Measurements from ENCODE around the gene IL15RA.

The IL15RA gene

DNA sequence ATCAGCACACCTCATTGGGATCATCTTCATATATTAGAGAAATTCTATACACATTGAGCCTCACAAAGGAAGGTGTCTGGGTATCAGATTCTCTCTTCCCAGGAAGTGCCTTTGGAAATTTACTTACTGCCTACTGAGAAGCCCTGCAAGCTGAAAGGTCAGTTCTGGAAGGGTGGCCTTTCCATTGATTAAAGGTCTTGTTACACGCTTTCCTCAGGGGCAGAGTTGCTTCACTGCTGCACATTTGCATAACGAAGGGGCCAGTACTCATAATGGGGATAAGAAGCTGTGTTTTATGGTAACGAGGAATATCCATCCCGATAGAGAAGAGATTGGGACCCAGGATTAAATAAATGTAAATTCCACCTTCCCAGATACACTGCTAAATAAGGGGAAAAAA is 19.4 kb upstream of the IL15RA start:
- Histone ChIP-seq H2AFZ (ENCODE audit: low read depth, low read length) (no peak overlapping the region), H4K20me1 (ENCODE audit: insufficient read depth, low read length) (no peaks in the 10 kb centered on the region), H3K9me3 (ENCODE audit: insufficient read depth, low read length) (no peaks in the 10 kb centered on the region; the same call in 1 of the 2 replicates), H3K4me1 (ENCODE audit: low read length) (no peaks in the 10 kb centered on the region), H3K79me2 (ENCODE audit: low read length) (no peaks in the 10 kb centered on the region), H3K27me3 (ENCODE audit: low read depth, low read length) (no peaks in the 10 kb centered on the region), H3K27ac (ENCODE audit: low read length) (no peak overlapping the region), H3K36me3 (replicated peaks; ENCODE audit: low read depth, low read length) (no peaks in the 10 kb centered on the region), H3K4me2 (ENCODE audit: low read length) (no peak overlapping the region), H3K4me3 (ENCODE audit: low read length) (no peak overlapping the region), H3K9ac (ENCODE audit: low read length) (no peak overlapping the region)
- TF ChIP-seq EZH2phosphoT487 (IDR thresholded peaks at IDR 0.05; ENCODE audit: low read depth): no peak

DNA sequence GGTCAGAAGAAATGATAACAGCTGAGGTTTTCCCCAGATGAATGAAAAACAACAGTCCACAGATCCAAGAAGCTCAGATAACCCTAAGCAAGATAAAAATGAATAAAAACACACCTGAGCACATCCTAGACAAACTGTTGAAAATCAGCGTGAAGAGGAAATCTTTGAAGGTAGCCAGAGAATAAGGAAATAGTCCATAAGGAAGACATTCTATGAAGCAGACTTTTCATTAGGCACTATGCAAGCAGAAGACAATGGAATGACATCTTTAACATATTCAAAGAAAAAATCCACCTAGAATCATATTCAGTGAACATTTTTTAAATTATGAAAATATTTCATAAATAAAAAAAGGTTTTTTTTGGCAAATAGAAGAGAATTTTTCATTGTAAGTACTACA is 15.1 kb upstream of the IL15RA start:
- TF ChIP-seq, protein P1, sequence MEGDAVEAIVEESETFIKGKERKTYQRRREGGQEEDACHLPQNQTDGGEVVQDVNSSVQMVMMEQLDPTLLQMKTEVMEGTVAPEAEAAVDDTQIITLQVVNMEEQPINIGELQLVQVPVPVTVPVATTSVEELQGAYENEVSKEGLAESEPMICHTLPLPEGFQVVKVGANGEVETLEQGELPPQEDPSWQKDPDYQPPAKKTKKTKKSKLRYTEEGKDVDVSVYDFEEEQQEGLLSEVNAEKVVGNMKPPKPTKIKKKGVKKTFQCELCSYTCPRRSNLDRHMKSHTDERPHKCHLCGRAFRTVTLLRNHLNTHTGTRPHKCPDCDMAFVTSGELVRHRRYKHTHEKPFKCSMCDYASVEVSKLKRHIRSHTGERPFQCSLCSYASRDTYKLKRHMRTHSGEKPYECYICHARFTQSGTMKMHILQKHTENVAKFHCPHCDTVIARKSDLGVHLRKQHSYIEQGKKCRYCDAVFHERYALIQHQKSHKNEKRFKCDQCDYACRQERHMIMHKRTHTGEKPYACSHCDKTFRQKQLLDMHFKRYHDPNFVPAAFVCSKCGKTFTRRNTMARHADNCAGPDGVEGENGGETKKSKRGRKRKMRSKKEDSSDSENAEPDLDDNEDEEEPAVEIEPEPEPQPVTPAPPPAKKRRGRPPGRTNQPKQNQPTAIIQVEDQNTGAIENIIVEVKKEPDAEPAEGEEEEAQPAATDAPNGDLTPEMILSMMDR (IDR thresholded peaks at IDR 0.05; ENCODE audit: low read depth, low read length): no peak
- TF ChIP-seq EZH2phosphoT487 (IDR thresholded peaks at IDR 0.05; ENCODE audit: low read depth): no peak
- Histone ChIP-seq H3K36me3 (replicated peaks; ENCODE audit: low read depth, low read length) (no peaks in the 10 kb centered on the region), H3K4me3 (ENCODE audit: low read length) (no peak overlapping the region), H3K9me3 (ENCODE audit: insufficient read depth, low read length) (peaks cover 3% of the 10 kb centered on the region; the same call in 1 of the 2 replicates), H3K9ac (ENCODE audit: low read length) (no peak overlapping the region), H3K27me3 (ENCODE audit: low read depth, low read length) (no peaks in the 10 kb centered on the region), H3K79me2 (ENCODE audit: low read length) (no peaks in the 10 kb centered on the region), H3K4me1 (ENCODE audit: low read length) (peaks cover 10% of the 10 kb centered on the region), H3K27ac (ENCODE audit: low read length) (no peak overlapping the region), H4K20me1 (ENCODE audit: insufficient read depth, low read length) (no peaks in the 10 kb centered on the region), H3K4me2 (ENCODE audit: low read length) (no peak overlapping the region), H2AFZ (ENCODE audit: low read depth, low read length) (no peak overlapping the region)

GRCh38 chr10:5991708-5992107 is 14.4 kb upstream of the IL15RA start:
- no peak overlapping the region for H3K9ac ChIP-seq (ENCODE audit: low read length)
- peaks cover 3% of the 10 kb centered on the region; the same call in 1 of the 2 replicates for H3K9me3 ChIP-seq (ENCODE audit: insufficient read depth, low read length)
- H3K4me1 ChIP-seq (ENCODE audit: low read length): peaks cover 10% of the 10 kb centered on the region
- no peak overlapping the region for H3K4me2 ChIP-seq (ENCODE audit: low read length)
- H3K36me3 ChIP-seq (replicated peaks; ENCODE audit: low read depth, low read length): no peaks in the 10 kb centered on the region
- H3K27me3 ChIP-seq (ENCODE audit: low read depth, low read length): no peaks in the 10 kb centered on the region
- H2AFZ ChIP-seq (ENCODE audit: low read depth, low read length): no peak overlapping the region
- H3K27ac ChIP-seq (ENCODE audit: low read length): no peak overlapping the region
- H4K20me1 ChIP-seq (ENCODE audit: insufficient read depth, low read length): no peaks in the 10 kb centered on the region
- TF ChIP-seq, protein P1 (IDR thresholded peaks at IDR 0.05; ENCODE audit: low read depth, low read length): no peak
- TF ChIP-seq EZH2phosphoT487 (IDR thresholded peaks at IDR 0.05; ENCODE audit: low read depth): no peak
- no peaks in the 10 kb centered on the region for H3K79me2 ChIP-seq (ENCODE audit: low read length)
- no peak overlapping the region for H3K4me3 ChIP-seq (ENCODE audit: low read length)

- peaks cover 3% of the 10 kb centered on the region; the same call in 1 of the 2 replicates for H3K9me3 ChIP-seq (ENCODE audit: insufficient read depth, low read length)
- H3K27me3 ChIP-seq (ENCODE audit: low read depth, low read length): no peaks in the 10 kb centered on the region
- TF ChIP-seq, protein P1 (IDR thresholded peaks at IDR 0.05; ENCODE audit: low read depth, low read length): no peak
- no peak for TF ChIP-seq EZH2phosphoT487 (IDR thresholded peaks at IDR 0.05; ENCODE audit: low read depth)
- no peaks in the 10 kb centered on the region for H4K20me1 ChIP-seq (ENCODE audit: insufficient read depth, low read length)
- H3K9ac ChIP-seq (ENCODE audit: low read length): no peak overlapping the region
- H3K79me2 ChIP-seq (ENCODE audit: low read length): no peaks in the 10 kb centered on the region
- H3K4me1 ChIP-seq (ENCODE audit: low read length): peaks cover 10% of the 10 kb centered on the region
- no peak overlapping the region for H3K4me2 ChIP-seq (ENCODE audit: low read length)
- no peak overlapping the region for H3K27ac ChIP-seq (ENCODE audit: low read length)
- H3K4me3 ChIP-seq (ENCODE audit: low read length): no peak overlapping the region
- no peak overlapping the region for H2AFZ ChIP-seq (ENCODE audit: low read depth, low read length)
- H3K36me3 ChIP-seq (replicated peaks; ENCODE audit: low read depth, low read length): no peaks in the 10 kb centered on the region
These were observed 12.4 kb upstream of the IL15RA start for GRCh38 chr10:5989756-5990155.
